Measurements from ENCODE around the gene METAP1D. TPM values are rescaled to one million over a fixed set of nuclear protein-coding genes. Genes with fewer than 3 reads are reported as not detected.
"Not testable (repeated sequence)": the region's sequence is repeated elsewhere in the genome, so short reads cannot be mapped to it uniquely, and the experiment has no call there.

Gene METAP1D
- total RNA-seq, 4 donors from 2014 or later = 5.2 to 30.9 (median 7.3) TPM

DNA sequence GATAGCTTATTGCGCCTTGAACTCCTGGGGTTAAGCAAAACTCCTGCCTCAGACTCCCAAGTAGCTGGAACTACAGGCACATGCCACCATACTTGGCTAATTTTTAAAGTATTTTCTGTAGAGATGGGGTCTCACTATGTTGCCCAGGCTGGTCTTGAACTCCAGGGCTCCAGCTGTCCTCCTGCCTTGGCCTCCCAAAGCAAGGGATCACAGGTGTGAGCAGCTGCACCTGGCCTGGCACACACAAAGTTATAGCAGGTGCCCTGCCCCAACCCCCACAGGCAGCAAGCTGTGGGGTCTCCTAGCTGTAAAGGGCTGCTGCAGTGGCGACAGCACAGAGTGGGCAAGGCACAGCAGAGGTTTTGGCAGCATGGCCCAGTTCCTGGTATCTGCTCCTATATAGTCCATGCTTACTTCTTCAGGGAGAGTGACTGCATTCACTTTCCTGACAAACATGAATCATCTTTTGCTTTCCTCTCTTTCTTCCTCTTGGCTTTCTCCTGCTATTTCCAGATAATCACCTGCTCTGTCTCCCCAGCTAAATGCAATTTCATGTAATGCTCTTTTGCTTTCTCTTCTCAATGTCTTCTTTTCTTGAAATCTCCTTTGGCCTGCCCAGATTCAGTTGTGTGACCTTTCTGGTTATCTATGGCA is 27.3 kb upstream of the METAP1D start:
- 98 to 100% methylated on average over 2 of the region's 2 CpGs for WGBS, 2 donors
- H3K27me3 ChIP-seq = no peaks in the 10 kb centered on the region

DNA sequence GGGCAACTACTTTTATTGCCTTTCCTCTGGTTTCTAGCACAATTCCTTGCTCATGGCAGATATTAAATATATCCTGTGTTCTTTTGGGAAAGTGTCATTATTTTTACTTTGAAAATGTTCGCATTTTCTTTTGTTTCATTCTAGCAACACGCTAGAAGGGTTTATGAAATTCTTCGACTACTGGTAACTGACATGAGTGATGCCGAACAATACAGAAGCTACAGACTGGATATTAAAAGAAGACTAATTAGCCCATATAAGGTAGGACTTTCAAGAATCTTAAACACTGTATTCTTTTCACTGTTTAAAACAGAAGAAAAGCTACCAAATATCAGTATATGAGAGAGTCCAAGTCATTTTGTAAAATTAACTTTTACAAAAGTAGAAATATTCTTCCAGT is 20.6 kb upstream of the METAP1D start:
- DNase-seq = no peak
- 98 to 99% methylated on average over 4 of the region's 4 CpGs for WGBS, 2 donors
- no peaks in the 10 kb centered on the region for H3K9me3 ChIP-seq
- intact Hi-C loops (cut with DNase I) = no loop called here
- H3K27ac ChIP-seq = no peak overlapping the region
- no peaks in the 10 kb centered on the region for H3K4me1 ChIP-seq
- no peaks in the 10 kb centered on the region for H3K27me3 ChIP-seq
- H3K4me3 ChIP-seq (replicated peaks in 1 of 3) = no peak overlapping the region
- TF ChIP-seq POLR2A (IDR thresholded peaks at IDR 0.05) = no peak
- TF ChIP-seq, protein P1, sequence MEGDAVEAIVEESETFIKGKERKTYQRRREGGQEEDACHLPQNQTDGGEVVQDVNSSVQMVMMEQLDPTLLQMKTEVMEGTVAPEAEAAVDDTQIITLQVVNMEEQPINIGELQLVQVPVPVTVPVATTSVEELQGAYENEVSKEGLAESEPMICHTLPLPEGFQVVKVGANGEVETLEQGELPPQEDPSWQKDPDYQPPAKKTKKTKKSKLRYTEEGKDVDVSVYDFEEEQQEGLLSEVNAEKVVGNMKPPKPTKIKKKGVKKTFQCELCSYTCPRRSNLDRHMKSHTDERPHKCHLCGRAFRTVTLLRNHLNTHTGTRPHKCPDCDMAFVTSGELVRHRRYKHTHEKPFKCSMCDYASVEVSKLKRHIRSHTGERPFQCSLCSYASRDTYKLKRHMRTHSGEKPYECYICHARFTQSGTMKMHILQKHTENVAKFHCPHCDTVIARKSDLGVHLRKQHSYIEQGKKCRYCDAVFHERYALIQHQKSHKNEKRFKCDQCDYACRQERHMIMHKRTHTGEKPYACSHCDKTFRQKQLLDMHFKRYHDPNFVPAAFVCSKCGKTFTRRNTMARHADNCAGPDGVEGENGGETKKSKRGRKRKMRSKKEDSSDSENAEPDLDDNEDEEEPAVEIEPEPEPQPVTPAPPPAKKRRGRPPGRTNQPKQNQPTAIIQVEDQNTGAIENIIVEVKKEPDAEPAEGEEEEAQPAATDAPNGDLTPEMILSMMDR (IDR thresholded peaks at IDR 0.05) = no peak
- H3K36me3 ChIP-seq = peaks cover 13 to 19% of the 10 kb centered on the region in 2 donors

More for the DNA sequence above, 27.3 kb upstream of the METAP1D start:
- no peak for DNase-seq
- intact Hi-C loops (cut with DNase I) = no loop called here
- Histone ChIP-seq H3K27ac (no peak overlapping the region), H3K9me3 (no peaks in the 10 kb centered on the region), H3K4me1 (no peaks in the 10 kb centered on the region), H3K4me3 (replicated peaks in 1 of 3) (no peak overlapping the region), H3K36me3 (peaks cover 0 to 1% of the 10 kb centered on the region in 2 donors)
- TF ChIP-seq, protein P1 (IDR thresholded peaks at IDR 0.05) = no peak
- TF ChIP-seq POLR2A (IDR thresholded peaks at IDR 0.05) = no peak

DNA sequence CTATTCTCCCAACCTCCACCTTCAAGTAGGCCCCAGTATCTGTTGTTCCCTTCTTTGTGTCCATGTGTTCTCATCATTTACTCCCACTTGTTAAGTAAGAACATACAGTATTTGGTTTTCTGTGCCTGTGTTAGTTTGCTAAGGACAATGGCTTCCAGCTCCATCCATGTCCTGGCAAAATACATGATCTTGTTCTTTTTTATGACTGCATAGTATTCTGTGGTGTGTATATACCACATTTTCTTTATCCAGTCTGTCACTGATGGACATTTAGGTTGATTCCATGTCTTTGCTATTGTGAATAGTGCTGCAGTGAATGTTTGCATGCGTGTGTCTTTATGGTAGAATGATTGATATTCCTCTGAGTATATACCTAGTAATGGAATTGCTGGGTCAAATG is 15.8 kb upstream of the METAP1D start:
- WGBS, 2 donors = 94 to 100% methylated on average over 1 of the region's 1 CpG
- peaks cover 13 to 15% of the 10 kb centered on the region in 2 donors for H3K36me3 ChIP-seq

DNA sequence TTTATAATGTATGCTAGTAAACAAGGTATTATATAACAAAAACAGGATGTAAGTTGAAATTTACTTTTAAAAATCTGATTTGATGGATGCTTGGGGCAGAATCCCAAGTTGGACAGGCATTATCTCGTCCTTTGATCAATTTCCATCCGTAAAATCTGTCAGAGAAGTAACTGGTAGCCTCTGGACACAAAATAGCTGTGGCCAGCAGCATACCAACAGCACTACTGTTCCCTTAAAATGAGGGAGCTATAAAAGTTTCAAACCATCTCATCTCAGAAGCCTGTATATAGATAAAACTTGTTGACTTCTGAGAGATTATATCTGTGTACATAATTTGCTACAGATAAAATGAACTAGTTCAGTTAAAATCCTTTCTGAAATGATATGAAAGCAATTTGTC is 14.7 kb upstream of the METAP1D start:
- Histone ChIP-seq H3K9me3 (no peaks in the 10 kb centered on the region), H3K27me3 (no peaks in the 10 kb centered on the region), H3K27ac (no peak overlapping the region), H3K36me3 (peaks cover 4 to 5% of the 10 kb centered on the region in 2 donors), H3K4me3 (replicated peaks in 1 of 3) (no peak overlapping the region), H3K4me1 (no peaks in the 10 kb centered on the region)
- intact Hi-C loops (cut with DNase I) = no loop called here
- DNase-seq = no peak
- 93% methylated on average over 2 of the region's 2 CpGs for WGBS, 2 donors
- TF ChIP-seq, protein P1 (IDR thresholded peaks at IDR 0.05) = no peak
- no peak for TF ChIP-seq POLR2A (IDR thresholded peaks at IDR 0.05)

More for the DNA sequence above, 15.8 kb upstream of the METAP1D start:
- H3K27me3 ChIP-seq; H3K27ac ChIP-seq; intact Hi-C loops (cut with DNase I); H3K9me3 ChIP-seq; DNase-seq; H3K4me1 ChIP-seq; H3K4me3 ChIP-seq (replicated peaks in 1 of 3): not testable (repeated sequence)

DNA sequence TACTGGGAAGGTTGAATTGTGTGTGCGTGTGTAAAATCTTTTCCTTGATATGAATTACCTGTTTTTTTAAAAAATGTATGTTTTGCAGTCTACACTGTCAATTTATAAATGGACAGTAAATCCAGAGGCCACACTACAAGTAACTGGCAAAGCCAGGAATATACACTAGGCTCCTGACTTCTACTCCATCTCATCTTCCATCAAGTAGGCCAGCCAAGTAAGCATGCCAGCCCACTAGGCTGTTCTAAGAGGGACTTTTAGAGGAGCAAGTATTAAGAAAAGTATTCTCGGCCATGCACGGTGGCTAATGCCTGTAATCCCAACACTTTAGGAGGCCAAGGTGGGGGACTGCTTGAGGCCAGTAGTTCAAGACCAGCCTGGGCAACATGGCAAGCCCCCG is 13.0 kb upstream of the METAP1D start:
- Histone ChIP-seq H3K4me1 (no peaks in the 10 kb centered on the region), H3K9me3 (no peaks in the 10 kb centered on the region), H3K27me3 (no peaks in the 10 kb centered on the region), H3K36me3 (no peaks in the 10 kb centered on the region), H3K27ac (no peak overlapping the region), H3K4me3 (replicated peaks in 1 of 3) (no peak overlapping the region)
- no peak for TF ChIP-seq POLR2A (IDR thresholded peaks at IDR 0.05)
- TF ChIP-seq, protein P1 (IDR thresholded peaks at IDR 0.05) = no peak
- WGBS, 2 donors = 81 to 87% methylated on average over 4 of the region's 4 CpGs
- intact Hi-C loops (cut with DNase I) = no loop called here
- no peak for DNase-seq

All from thyroid gland (tissue), 4 donors.